NCI-H2196 treated with DMSO at 0.1 percent for 48 hours (cell line): ENCODE results near the gene ITPRIPL2.

Experiments
- DNase-seq: peaks from one replicate; lab custom pipeline; 2025; ENCODE audit not compliant: unreplicated experiment; lab: John Stamatoyannopoulos, UW

ITPRIPL2 gene

DNA sequence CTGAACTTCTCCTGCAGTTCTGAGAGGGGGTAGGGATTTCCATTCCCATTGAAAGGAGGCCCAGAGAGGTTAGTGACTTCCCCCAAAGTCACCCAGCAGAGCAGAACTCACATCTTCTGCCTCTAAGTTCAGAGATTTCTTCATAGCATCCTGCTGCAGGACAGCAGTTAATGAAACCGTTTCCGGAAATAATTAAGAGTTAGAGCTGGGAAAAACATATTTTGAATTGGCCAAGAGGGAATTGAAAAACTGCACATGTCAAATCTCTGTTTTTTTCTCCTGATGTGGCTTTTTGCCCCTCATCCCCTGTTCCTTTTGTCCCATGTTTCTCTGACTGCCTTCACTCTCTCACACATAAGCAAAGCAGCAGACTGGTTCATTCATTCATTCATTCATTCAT lies 26.6 kb downstream of the ITPRIPL2 start:
- no peak for DNase-seq

DNA sequence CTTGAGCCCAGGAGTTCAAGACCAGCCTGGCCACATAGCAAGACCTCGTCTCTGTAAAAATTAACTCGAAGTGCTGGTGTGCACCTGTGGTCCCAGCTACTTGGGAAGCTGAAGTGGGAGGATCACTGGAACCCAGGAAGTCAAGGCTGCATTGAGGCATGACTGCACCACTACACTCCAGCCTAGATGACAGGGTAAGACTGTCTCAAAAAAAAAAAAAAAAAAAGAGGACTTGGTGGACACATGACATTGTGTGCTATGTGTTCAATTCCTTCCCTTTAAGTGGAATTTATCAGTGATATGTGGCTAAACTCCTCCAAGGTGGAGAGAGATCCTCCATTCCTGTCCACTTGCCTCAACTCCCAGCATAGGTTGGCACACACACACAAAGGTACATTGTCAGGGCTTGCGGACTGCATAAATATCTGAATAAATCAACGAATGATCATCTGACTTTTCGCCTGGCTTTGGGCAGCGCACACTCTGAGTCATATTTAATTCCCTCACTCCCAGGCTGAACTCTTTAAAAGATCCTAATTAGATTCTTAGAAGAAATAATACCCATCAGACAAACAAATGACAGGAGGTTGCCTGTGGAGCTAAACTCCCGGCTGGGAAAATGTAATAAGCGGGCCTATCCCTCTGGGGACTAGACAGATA lies 29.3 kb downstream of the ITPRIPL2 start:
- DNase-seq, result no peak

DNA sequence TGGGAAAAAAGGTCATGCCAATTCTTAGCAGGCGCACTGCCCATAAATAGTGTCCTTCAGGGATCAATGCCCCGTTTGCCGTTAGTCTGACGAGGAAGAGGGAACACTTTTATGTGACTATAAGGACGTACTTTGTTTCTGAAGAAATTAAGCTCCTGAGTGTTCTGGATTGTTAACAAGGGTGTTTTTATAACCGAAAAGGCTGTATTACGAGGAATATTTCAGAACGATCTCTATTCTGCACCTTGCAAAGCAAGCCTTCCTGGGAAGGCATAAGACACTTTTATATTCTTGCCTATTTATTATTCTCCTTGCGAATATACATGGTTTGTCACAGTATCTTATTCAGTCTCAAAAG lies 29.8 kb downstream of the ITPRIPL2 start:
- no peak for DNase-seq

DNA sequence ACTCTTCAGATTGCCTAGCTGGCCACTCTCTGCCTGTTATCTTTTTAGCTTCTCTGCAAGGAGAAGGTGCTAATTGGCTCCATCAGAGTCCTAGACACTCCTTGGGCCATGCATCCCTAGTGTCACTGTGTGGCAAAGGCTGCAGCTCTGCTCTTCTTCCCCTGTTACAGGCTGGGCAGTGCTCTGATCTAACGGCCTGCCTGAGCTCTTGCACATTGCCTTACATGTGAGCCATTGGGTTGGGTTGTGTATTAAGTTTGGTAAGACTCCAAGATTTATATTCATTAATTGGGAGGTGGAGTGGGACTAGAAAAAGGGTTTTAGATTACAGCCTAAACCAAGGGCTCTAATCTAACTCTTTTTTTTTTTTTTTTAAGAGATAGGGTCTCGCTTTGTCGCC lies 31.2 kb downstream of the ITPRIPL2 start:
- no peak for DNase-seq

DNA sequence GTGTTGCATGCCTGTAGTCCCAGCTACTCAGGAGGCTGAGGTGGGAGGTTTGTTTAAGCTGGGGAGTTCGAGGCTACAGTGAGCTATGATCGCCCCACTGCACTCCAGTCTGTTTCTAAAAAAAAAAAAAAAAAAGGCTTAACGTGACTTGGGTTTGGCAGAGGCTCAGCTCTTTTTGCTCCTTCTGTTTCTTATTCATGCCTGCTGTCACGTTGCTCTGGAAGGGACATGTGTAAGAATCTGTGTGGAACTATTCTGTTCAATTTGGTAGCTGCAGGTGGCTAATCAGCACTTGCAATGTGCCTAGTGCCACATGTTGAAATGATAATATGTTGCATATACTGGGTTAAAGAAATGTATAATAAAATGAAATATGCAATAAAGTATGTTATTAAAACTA lies 33.4 kb downstream of the ITPRIPL2 start:
- no peak for DNase-seq

DNA sequence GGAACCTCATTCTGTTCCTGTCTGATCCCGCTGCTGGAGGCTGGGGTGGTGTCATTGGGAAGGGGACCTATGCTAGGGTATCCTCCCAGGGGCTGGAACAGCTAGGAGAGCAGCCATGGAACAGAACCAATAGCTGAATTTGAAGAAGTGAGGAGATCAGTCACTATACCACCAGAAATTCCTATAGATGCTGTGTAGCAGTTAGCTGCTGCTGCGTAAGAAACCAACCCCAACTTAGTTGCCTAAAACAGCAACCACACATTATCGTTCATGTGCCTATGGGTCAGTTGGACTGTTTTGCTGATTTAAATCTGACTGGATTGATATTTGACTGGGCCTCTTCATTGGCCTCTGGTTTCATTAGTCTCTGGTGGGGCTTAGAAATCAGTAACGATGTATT lies 33.9 kb downstream of the ITPRIPL2 start:
- no peak for DNase-seq

DNA sequence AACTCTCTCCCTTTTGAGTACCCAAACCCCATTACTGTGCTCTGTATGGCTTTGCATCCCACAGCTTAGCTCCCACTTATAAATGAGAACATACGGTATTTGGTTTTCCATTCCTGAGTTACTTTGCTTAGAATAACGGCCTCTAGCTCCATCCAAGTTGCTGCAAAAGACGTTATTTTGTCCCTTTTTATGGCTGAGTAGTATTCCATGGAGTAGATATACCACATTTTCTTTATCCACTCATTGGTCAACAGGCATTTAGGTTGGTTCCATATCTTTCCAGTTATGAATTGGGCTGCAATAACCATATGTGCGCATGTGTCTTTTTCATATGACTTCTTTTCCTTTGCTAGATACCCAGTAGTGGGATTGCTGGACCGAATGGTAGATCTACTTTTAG lies 34.4 kb downstream of the ITPRIPL2 start:
- DNase-seq, result no peak

DNA sequence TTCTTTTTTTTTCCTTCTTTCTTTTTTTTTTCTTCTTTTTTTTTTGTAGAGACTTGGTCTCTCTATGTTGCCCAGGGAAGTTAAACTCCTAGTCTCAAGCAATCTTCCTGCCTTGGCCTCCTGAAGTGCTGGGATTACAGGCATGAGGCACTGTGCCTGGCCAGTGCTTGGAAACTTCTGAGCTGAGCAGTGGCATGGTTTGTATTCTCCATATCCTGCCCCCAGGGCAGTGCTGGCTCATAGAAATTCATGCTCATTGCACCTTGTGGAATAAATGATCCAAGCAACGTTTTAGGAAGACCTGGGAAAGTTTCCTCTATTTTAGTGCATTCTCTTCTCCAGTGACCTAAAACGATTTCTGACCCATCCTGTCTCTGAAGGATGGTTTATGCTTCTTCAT lies 37.5 kb downstream of the ITPRIPL2 start:
- DNase-seq, result no peak

DNA sequence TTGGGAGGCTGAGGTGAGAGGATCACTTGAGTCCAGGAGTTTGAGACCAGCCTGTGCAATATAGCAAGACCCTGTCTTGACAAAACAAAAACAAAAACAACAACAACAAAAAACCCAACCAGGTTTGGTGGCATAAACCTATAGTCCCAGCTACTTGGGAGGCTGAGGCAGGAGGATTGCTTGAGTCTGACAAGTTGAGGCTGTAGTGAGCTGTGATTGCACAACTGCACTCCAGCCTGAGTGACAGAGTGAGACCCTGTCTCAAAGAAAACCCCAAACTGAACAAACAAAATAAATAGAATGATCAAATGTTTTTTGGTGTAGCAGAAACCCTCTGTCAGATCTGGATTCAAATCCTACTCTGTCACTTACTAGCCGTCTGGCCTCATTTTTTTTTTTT lies 38.3 kb downstream of the ITPRIPL2 start:
- DNase-seq, result no peak

DNA sequence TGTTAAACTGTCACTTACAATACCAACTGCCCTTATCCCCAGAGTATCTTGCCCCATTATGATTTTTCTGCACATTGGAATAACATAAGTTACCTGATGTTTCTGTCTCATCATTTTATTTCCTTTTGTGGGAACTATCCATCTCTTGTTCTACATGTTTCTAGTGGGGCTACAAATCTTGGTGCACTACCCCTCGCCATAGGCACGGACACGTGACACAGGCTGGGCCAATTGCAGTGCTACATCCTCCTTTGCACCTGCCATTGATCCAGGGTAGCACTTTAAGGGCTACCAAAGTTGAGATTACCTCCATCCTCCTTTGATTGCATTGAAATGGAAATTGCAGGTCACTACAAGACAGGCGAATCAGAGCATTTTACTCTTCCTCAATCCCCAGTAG lies 40.1 kb downstream of the ITPRIPL2 start:
- DNase-seq, result no peak

DNA sequence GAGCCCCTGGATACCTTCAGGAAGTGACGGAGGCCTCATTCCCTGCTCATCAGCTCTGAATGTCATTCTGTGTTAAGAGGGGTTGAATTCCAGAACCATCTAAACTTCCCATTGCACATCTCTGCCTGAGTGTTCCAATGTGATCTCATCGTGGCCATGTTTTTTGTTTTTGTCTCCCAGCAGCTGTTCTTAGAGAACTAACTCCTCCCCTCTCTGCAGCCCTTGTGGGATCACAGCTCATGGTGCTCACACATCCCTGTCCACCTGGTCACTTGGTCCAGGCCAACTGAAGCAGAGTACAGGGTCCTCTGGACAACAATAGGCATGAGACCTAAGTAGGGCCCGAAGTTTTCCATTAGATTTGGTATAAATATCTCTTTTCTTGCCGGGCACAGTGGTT lies 48.3 kb downstream of the ITPRIPL2 start:
- no peak for DNase-seq

DNA sequence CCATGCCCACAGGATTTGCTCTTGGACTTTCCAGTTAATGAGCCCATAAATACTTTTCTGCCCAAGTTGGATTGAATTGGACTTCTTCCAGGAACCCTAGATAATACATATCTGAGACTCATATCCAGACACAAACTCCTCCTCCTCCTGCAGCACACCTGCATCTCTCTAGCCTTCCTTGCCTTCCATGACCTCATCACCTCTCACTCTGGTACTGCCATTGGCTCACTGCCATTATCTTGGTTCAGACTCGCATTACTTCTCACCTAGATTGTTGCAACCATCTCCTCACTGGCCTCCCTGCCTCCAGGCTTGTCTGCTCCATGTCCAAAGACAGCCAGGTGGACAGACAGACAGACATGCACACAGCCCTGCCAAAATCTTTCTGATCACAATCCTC lies 49.5 kb downstream of the ITPRIPL2 start:
- no peak for DNase-seq

DNA sequence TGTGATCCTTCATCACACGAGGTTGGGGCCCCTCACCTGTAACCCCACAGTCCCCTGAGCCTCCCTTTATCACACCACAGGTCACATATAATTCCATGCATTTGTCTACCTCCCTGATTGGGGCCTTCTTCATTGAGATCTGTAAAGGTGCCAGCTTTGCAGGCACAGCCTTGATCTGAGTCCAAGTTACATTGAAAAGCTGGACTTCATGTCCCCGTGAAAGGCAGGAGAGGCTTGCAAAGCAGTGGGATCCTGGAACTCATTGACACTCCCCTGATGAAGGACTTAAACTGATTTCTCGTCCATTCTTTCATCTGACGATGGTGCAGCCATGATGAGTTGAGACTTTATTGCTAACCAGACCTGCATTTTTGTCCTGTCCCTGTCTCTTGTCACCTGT lies 50.5 kb downstream of the ITPRIPL2 start:
- DNase-seq, result no peak

DNA sequence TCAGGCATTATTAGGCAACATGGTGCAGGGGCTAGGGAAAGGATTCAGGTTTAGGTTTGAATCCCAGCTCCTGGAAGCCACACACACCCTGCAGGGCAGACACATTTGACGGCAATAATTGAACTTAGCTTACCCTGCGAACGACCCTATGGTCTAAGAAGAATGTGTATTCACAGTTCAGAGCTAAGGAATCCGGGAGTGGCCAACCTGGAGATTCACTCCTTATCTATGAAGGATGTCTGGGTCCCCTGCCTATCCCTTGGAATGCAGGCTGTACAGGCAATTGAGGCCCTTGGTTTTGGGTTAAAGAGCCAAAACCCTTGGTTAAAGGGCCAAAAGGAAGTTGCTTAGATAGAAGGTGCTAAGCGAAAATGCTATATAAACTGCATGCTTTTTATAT lies 51.3 kb downstream of the ITPRIPL2 start:
- DNase-seq, result no peak

DNA sequence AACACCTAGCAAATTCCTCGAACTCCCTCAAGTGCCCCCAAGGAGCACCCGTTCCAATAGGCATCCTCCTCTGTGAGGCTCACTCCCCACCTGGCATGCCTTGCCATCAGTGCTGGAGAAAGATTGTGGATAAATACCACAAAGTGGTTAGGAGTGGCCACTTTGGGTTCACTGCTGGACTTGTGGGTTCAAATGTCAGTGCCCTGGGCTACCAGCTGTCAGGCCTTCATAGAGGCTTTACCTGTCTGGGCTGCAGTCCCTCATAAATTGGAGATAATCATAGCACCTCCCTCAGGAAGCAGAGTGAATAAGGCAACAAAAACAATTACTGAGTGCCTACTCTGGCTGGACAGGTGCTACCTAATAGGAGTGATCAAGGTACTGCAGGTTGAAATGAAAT lies 52.7 kb downstream of the ITPRIPL2 start:
- DNase-seq, result peak; percentile 53

DNA sequence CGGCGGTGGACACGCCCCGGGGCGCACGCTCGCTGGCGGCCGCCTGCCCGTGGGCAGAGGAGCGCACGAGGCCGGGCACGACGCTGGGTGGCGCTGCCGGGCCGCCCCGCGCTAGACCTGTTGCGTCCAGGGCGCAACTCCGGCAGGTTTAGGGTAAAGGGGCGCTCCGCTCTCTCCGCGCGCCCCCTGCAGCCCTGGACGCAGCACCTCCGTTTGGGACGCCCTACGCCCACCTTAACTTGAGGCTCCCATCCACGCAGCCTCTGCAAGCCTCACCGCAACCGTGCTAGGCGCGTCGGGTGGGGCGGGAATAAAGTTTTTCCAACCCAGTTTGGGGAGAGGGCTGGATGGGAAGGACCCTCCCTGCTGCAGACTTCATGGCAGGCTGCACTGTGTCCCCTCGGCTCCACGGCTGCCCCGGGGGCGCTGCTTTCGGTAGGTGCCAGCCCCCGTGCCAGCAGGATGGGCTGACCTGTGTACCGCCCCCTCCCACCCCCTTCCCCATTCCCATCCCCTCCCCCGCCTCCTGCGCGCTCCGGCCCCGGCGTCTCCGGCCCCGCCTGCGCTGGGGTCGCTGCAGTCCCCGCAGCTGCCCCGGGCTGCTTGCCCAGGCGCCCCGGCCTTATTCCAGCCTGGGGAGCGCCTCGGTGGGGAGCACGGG lies 54.1 kb downstream of the ITPRIPL2 start, which contains the start of gene SYT17:
SYT17 (plus strand) TSS at position 531 of the 661 bp plus-strand sequence. CDS start 407 bp downstream, outside the sequence.
- peak; percentile 67 for DNase-seq

DNA sequence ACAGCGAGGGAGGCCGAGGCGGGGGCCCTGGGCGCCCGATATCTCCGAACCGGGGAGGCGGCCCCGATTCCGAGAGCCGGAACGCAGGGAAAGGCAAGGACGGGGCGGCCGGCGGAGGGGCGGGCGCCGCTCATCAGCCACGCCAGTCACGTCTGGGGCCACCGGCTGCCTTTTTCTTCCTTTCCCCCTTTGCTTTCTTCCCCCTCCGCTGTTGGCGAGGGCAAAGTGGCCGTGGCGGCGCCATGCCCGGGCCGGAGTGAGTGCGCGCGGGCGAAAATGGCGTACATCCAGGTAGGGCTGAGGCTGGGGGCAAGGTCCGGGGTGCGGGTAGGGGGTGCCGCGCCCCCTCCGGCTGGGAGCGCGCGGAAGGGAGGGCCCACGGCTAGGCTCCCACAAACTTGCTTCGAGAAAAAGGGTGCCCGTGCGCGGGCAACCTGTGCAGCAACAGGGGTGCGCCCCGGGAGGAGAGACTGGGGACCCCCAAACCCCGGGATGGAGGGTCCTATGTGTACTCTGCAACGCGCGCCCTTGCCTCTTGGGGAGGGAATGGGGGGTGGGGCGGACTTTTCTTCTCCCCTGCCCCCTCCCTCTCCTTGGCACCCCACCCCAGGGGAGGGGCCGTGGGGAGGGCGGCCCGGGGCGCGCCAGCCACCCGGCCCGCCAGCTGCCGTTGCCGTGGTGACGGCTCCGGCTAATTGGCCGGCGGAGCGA lies 54.8 kb downstream of the ITPRIPL2 start:
- DNase-seq, result peak; percentile 66

DNA sequence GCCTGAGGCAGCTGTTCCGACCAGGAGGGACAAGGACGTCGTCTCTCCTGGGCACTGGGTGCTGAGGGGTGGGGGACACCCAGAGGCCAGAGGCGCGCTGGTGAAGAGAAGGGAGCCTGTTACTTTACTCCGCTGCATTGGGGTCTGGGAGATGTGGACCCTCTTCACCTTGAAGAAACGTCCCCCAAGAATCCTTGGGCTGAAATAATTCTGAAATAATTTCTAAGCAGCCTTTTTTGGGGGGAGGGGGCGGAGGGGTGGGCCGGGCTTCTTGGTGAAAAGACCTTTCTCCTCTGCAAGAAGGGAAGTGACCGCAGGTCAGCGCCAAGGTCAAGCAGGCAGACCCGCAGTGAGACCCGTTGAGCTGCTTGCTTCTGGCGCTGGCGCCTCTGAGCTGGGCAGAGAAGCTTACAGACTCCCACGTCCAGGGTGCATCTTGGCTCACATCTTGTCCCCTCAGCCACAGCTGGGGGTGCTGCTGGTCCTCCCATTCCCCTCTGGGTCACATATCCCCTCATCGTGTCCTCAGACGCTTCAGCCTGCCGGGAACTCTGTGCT lies 55.4 kb downstream of the ITPRIPL2 start:
- DNase-seq, result no peak

DNA sequence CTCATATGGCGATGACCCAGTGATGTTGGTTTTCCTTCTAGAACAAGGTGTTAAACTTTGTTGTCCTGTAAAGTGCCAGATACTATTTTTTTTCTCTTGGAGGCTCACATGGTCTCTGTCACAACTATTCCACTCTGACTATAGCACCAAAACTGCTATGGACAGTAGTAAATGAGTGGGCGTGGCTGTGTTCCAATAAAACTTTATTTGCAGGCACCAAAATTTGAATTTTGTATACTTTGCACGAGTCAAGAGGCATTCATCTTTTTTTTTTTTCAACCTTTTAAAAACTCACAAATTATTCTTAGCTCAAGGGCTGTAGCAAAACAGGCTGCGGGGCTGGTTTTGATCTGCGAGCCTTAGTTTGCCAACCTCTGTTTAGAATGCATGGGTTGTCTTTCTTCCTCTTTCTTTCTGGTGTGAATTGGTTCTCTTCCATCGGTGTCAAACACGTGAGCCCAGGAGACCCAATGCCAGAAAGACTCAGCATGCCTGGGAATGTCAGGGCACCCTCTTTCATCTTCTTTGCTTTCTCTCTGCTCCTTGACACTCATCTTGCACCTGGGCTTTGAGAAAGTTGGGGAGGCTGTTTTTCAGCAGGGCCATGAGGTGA lies 56.4 kb downstream of the ITPRIPL2 start:
- DNase-seq, result no peak
